ENCODE results near the gene COL4A1.

COL4A1 gene

DNA sequence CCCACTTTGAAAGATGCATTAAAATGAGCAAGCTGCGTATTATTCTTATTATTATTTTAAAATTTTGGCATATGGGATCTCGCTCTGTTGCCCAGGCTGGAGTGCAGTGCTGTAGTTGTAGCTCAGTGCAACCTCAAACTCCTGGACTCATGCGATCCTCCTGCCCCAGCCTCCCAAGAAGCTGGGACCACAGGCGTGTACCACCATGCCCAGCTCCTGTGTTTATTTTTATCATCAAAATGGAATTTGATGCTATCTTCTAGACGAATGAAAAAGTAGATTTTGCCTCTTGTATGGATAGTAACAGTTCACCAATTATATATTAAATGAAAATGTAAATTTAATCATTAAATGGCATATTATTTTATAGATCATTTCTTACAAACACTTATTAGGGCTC, 43.6 kb downstream of the COL4A1 start:
- TF ChIP-seq, protein P1, sequence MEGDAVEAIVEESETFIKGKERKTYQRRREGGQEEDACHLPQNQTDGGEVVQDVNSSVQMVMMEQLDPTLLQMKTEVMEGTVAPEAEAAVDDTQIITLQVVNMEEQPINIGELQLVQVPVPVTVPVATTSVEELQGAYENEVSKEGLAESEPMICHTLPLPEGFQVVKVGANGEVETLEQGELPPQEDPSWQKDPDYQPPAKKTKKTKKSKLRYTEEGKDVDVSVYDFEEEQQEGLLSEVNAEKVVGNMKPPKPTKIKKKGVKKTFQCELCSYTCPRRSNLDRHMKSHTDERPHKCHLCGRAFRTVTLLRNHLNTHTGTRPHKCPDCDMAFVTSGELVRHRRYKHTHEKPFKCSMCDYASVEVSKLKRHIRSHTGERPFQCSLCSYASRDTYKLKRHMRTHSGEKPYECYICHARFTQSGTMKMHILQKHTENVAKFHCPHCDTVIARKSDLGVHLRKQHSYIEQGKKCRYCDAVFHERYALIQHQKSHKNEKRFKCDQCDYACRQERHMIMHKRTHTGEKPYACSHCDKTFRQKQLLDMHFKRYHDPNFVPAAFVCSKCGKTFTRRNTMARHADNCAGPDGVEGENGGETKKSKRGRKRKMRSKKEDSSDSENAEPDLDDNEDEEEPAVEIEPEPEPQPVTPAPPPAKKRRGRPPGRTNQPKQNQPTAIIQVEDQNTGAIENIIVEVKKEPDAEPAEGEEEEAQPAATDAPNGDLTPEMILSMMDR (IDR thresholded peaks at IDR 0.05; ENCODE audit: low read length) = no peak
- TF ChIP-seq EZH2phosphoT487 (IDR thresholded peaks at IDR 0.05; ENCODE audit: low read length) (no peak), EZH2 (optimal IDR thresholded peaks at IDR 0.05; ENCODE audit: low read depth, low read length) (no peak)
- Histone ChIP-seq H3K4me1 (ENCODE audit: low read length) (no peaks in the 10 kb centered on the region), H3K36me3 (replicated peaks; ENCODE audit: insufficient read depth, low read length) (no peaks in the 10 kb centered on the region), H3K4me2 (ENCODE audit: low read depth, low read length) (no peak overlapping the region), H2AFZ (ENCODE audit: low read length) (no peak overlapping the region), H3F3A (ENCODE audit: insufficient read depth, low read length) (no peaks in the 10 kb centered on the region), H3K9me3 (replicated peaks; ENCODE audit: insufficient read depth, low read length) (no peaks in the 10 kb centered on the region), H3K79me2 (ENCODE audit: low read length) (no peaks in the 10 kb centered on the region), H3K9ac (ENCODE audit: low read length) (no peak overlapping the region), H3K9me2 (replicated peaks; ENCODE audit: insufficient read depth, low read length) (no peaks in the 10 kb centered on the region), H3K27me3 (replicated peaks; ENCODE audit: insufficient read depth, low read length) (no peaks in the 10 kb centered on the region), H3K4me3 (ENCODE audit: low read length) (no peak overlapping the region), H4K20me1 (ENCODE audit: insufficient read depth, low read length) (no peaks in the 10 kb centered on the region), H3K27ac (ENCODE audit: low read length) (no peak overlapping the region)
- no peak for DNase-seq

DNA sequence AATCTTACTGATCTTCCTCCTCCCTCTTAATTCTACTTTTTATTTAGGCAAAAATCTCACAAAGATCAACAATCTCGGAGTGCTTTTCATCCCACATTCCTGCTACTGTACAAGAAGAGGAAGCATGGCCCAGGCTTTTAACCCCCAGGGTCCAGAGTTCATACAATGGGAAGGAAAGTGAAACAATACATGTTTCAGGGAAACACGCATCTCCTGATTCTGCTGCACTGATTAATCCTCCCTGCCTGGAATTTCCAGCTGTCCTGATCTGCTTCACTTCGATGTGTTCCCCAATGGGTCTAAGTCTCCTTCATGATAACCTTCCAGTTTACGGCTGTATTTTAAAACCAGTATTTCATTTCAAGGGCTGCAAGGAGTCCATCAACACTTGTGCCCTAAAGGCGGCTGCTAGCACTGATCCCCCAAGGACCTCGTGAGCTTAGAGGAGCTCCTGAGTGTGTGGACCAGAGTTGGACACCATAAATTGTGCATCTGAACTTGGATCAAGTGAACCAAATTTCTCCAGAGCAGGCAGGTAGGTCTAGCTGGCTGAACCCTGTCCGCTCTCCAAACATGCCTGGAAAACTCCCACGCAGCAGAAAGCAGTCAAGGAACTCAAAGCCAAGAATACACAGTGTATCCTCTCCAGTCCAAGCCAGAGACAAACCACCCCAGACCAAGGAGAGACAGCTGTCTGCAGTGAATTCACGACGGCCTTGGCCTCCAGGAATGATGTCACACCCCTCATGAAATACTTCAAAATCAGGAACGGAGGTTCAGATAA, 44.3 kb downstream of the COL4A1 start:
- no peaks in the 10 kb centered on the region for H3K4me1 ChIP-seq (ENCODE audit: low read length)
- no peaks in the 10 kb centered on the region for H3K9me2 ChIP-seq (replicated peaks; ENCODE audit: insufficient read depth, low read length)
- no peak overlapping the region for H3K4me3 ChIP-seq (ENCODE audit: low read length)
- TF ChIP-seq EZH2 (optimal IDR thresholded peaks at IDR 0.05; ENCODE audit: low read depth, low read length) = no peak
- TF ChIP-seq, protein P1 (IDR thresholded peaks at IDR 0.05; ENCODE audit: low read length) = no peak
- H3K4me2 ChIP-seq (ENCODE audit: low read depth, low read length) = no peak overlapping the region
- no peaks in the 10 kb centered on the region for H3K79me2 ChIP-seq (ENCODE audit: low read length)
- no peaks in the 10 kb centered on the region for H4K20me1 ChIP-seq (ENCODE audit: insufficient read depth, low read length)
- H3K27me3 ChIP-seq (replicated peaks; ENCODE audit: insufficient read depth, low read length) = no peaks in the 10 kb centered on the region
- no peaks in the 10 kb centered on the region for H3F3A ChIP-seq (ENCODE audit: insufficient read depth, low read length)
- H2AFZ ChIP-seq (ENCODE audit: low read length) = no peak overlapping the region
- no peaks in the 10 kb centered on the region for H3K9me3 ChIP-seq (replicated peaks; ENCODE audit: insufficient read depth, low read length)
- no peak for DNase-seq
- H3K36me3 ChIP-seq (replicated peaks; ENCODE audit: insufficient read depth, low read length) = no peaks in the 10 kb centered on the region
- no peak overlapping the region for H3K9ac ChIP-seq (ENCODE audit: low read length)
- H3K27ac ChIP-seq (ENCODE audit: low read length) = no peak overlapping the region

DNA sequence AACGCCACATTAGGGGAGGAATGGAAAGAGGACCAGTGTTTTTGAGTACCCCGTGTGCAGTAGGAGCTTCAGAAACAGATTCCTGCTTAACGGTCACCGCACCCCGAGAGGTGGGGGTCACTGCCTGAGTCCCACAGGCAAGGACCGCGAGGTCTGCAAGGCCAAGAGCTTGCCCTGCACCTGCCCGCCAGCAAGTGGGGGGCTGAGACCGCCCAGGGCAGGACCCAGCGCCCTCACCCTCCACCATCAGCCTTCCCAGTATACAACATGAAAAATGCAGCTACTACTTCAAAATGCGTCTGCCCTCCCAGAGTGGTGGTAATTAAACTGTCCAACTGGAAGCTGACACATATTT, 44.9 kb downstream of the COL4A1 start:
- H4K20me1 ChIP-seq (ENCODE audit: insufficient read depth, low read length) = no peaks in the 10 kb centered on the region
- H3K79me2 ChIP-seq (ENCODE audit: low read length) = no peaks in the 10 kb centered on the region
- no peak overlapping the region for H3K4me2 ChIP-seq (ENCODE audit: low read depth, low read length)
- H2AFZ ChIP-seq (ENCODE audit: low read length) = no peak overlapping the region
- no peak overlapping the region for H3K27ac ChIP-seq (ENCODE audit: low read length)
- no peak for DNase-seq
- no peaks in the 10 kb centered on the region for H3K36me3 ChIP-seq (replicated peaks; ENCODE audit: insufficient read depth, low read length)
- H3K9me3 ChIP-seq (replicated peaks; ENCODE audit: insufficient read depth, low read length) = no peaks in the 10 kb centered on the region
- no peak overlapping the region for H3K4me3 ChIP-seq (ENCODE audit: low read length)
- H3K4me1 ChIP-seq (ENCODE audit: low read length) = no peaks in the 10 kb centered on the region
- H3F3A ChIP-seq (ENCODE audit: insufficient read depth, low read length) = no peaks in the 10 kb centered on the region
- H3K9ac ChIP-seq (ENCODE audit: low read length) = no peak overlapping the region
- no peaks in the 10 kb centered on the region for H3K27me3 ChIP-seq (replicated peaks; ENCODE audit: insufficient read depth, low read length)
- TF ChIP-seq, protein P1 (IDR thresholded peaks at IDR 0.05; ENCODE audit: low read length) = no peak
- TF ChIP-seq EZH2 (optimal IDR thresholded peaks at IDR 0.05; ENCODE audit: low read depth, low read length) (no peak), EZH2phosphoT487 (IDR thresholded peaks at IDR 0.05; ENCODE audit: low read length) (no peak)
- H3K9me2 ChIP-seq (replicated peaks; ENCODE audit: insufficient read depth, low read length) = no peaks in the 10 kb centered on the region

Data from MM.1S (cell line).